Esophagus muscularis mucosa (tissue), 4 donors: ENCODE measurements around the gene AKAP10. TPM values are rescaled to one million over a fixed set of nuclear protein-coding genes. Genes with fewer than 3 reads are reported as not detected.
A peak's percentile ranks its signal among the peaks of the same experiment; 100 is the strongest.
"Not testable (repeated sequence)": the region's sequence is repeated elsewhere in the genome, so short reads cannot be mapped to it uniquely, and the experiment has no call there.

Experiments
- DNase-seq: peaks from one replicate; pipeline ENCODE4 v3.0.0-alpha.2; 2017; ENCODE audit errors: extremely low spot score
- H3K27ac ChIP-seq, 4 donors: fragments of 200-600 bp; sonication (generic); replicated peaks in 1 of 4; 1 replicate in 3 of 4; 2 replicates in 1 of 4; pipeline ENCODE4 v1.5.1; 2016 to 2019; ENCODE audit warnings: mild to moderate bottlenecking in 1 of 4
- H3K27me3 ChIP-seq, 4 donors: fragments of 200-600 bp; sonication (generic); one replicate each; pipeline versions ENCODE4 v1.5.1 to v1.6.0; 2016 to 2019
- H3K36me3 ChIP-seq, 4 donors: fragments of 200-600 bp; sonication (generic); one replicate each; pipeline ENCODE4 v1.5.1; 2016 to 2019
- H3K4me1 ChIP-seq, 4 donors: fragments of 200-600 bp; sonication (generic); one replicate each; pipeline ENCODE4 v1.5.1; 2016 to 2019
- H3K4me3 ChIP-seq, 4 donors: fragments of 200-600 bp; sonication (generic); 1 replicate in 2 of 4; 2 replicates in 2 of 4; pipeline ENCODE4 v1.5.1; 2016 to 2019; ENCODE audit warnings: mild to moderate bottlenecking in 4 of 4, moderate library complexity in 1 of 4
- H3K9me3 ChIP-seq, 4 donors: fragments of 200-600 bp; sonication (generic); 1 replicate in 3 of 4; 2 replicates in 1 of 4; pipeline ENCODE4 v1.5.1; 2016 to 2019
- CTCF ChIP-seq, 3 experiments: fragments of 200-600 bp in 2 of 3; fragments of 450-650 bp in 1 of 3; sonication (generic) in 2 of 3; IDR thresholded peaks; one replicate each; pipeline ENCODE4 v1.5.1; 2017 to 2019; ENCODE audit warnings: antibody characterized with exemption in 3 of 3, mild to moderate bottlenecking in 2 of 3, moderate library complexity in 1 of 3
- EP300 ChIP-seq: sonication (generic); formaldehyde crosslinking; IDR thresholded peaks from one replicate; pipeline ENCODE4 v1.6.1; 2017; ENCODE audit warnings: antibody characterized with exemption
- POLR2A ChIP-seq: fragments of 450-650 bp; IDR thresholded peaks from one replicate; pipeline ENCODE4 v1.6.1; 2017; ENCODE audit warnings: antibody characterized with exemption, moderate library complexity, mild to moderate bottlenecking, low read depth
- POLR2AphosphoS5 ChIP-seq, 2 donors: sonication (generic); formaldehyde crosslinking; IDR thresholded peaks; one replicate each; pipeline ENCODE4 v1.6.1; 2017; ENCODE audit warnings: antibody characterized with exemption in 2 of 2
- WGBS: methylation state at CpG from one replicate; pipeline ENCODE4 v1.1.5; 2018; 5-methylcytosine and 5-hydroxymethylcytosine counted together
- intact Hi-C: fragments of 100-400 bp; cut with DNase I; formaldehyde crosslinking; loops from one replicate; pipeline ENCODE4 v1.15.1; 2023
- small RNA-seq, 3 donors: library from RNA; depleted of rRNA; stranded (forward); fragments of <200 nt; gene quantifications; one replicate each; pipeline ENCODE3, GENCODE V24; 2016
- total RNA-seq, 4 donors: library from RNA; depleted of rRNA; stranded (reverse); fragments of >200 nt; gene quantifications; one replicate each; pipeline versions ENCODE4 v1.1.0 to v1.2.1, GENCODE V29; 2016

The AKAP10 gene
- total RNA-seq, 4 donors from 2014 or later: 19.5 to 27.2 (median 23.2) TPM

DNA sequence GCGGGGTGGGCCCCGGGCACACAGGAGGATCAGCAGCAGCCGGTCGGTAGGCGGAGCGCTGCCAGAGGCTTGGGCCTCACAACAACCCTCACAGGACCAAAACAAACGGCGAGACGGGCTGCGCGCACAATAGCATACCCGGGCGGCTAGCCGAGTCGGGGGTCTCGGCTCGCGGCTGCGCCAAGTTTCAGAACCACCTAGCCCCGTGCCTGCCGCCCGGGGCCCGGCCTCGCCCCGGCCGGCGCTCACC, 110.6 kb downstream of the AKAP10 start:
- peak overlapping the region; percentile 83 to 98 (median 94) for H3K4me3 ChIP-seq
- peak overlapping the region; percentile 86 to 92 (median 90) for H3K27ac ChIP-seq
- DNase-seq: no peak
- H3K4me1 ChIP-seq: peaks cover 17 to 27% (median 23%) of the 10 kb centered on the region in 4 donors
- H3K36me3 ChIP-seq: peaks cover 0 to 12% (median 5%) of the 10 kb centered on the region in 4 donors
- no peaks in the 10 kb centered on the region for H3K27me3 ChIP-seq
- WGBS: no CpG with 5 or more reads among the region's 27 CpGs
- H3K9me3 ChIP-seq: no peaks in the 10 kb centered on the region
- TF ChIP-seq EP300: no peak
- peak; percentile 33 to 56 for TF ChIP-seq POLR2AphosphoS5 (IDR thresholded peaks at IDR 0.05)
- TF ChIP-seq POLR2A: no peak
- TF ChIP-seq CTCF (IDR thresholded peaks at IDR 0.05): peak; percentile 15 to 37 (median 18)
- intact Hi-C loops: loop anchor here (5.0 kb wide), 1 partner anchor 35 kb away; no protein-coding TSS in a partner anchor

DNA sequence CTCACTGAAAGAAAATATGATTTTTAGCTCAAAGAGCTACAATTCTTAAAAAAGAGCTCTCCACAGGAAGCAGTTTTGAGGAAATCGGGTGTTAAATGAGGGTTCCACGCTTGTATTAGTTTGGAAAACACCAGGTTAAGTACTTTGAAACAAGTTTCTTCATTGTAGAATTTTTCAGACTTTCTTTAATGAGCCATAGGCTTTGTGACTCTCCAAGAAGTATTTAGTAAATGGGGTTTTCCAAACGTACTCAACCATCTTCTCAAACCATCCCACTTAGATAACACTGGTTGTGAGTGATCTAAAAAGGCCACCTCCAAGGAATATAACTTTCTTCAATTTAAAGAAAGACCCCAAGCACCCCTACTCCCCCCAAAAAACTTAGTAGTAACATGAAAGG, 112.6 kb downstream of the AKAP10 start:
- H3K36me3 ChIP-seq: peaks cover 0 to 28% (median 11%) of the 10 kb centered on the region in 4 donors
- no peak for TF ChIP-seq EP300
- TF ChIP-seq POLR2A: no peak
- TF ChIP-seq CTCF (IDR thresholded peaks at IDR 0.05): no peak
- no peak for TF ChIP-seq POLR2AphosphoS5 (IDR thresholded peaks at IDR 0.05)

GRCh38 chr17:19860647-19861177, 116.9 kb downstream of the AKAP10 start:
- H3K27ac ChIP-seq, H3K4me1 ChIP-seq, intact Hi-C loops, H3K27me3 ChIP-seq, DNase-seq, H3K4me3 ChIP-seq, H3K9me3 ChIP-seq: not testable (repeated sequence)
- peaks cover 0 to 51% (median 16%) of the 10 kb centered on the region in 4 donors for H3K36me3 ChIP-seq
- 89% methylated on average over 9 of the region's 9 CpGs for WGBS

More for the DNA sequence above, 112.6 kb downstream of the AKAP10 start:
- intact Hi-C loops: loop anchor here (5.0 kb wide), 1 partner anchor 37 kb away; no protein-coding TSS in a partner anchor
- WGBS: 92% methylated on average over 3 of the region's 3 CpGs
- DNase-seq: no peak
- H3K4me1 ChIP-seq: peaks cover 17 to 27% (median 23%) of the 10 kb centered on the region in 4 donors
- no peak overlapping the region for H3K4me3 ChIP-seq
- no peak overlapping the region for H3K27ac ChIP-seq
- no peaks in the 10 kb centered on the region for H3K9me3 ChIP-seq
- H3K27me3 ChIP-seq: no peaks in the 10 kb centered on the region

GRCh38 chr17:19857640-19858039, 120.0 kb downstream of the AKAP10 start:
- WGBS: 82% methylated on average over 2 of the region's 2 CpGs
- no peaks in the 10 kb centered on the region for H3K9me3 ChIP-seq
- intact Hi-C loops: no loop called here
- H3K4me1 ChIP-seq: no peaks in the 10 kb centered on the region
- H3K4me3 ChIP-seq: no peak overlapping the region
- DNase-seq: no peak
- peaks cover 0 to 58% (median 15%) of the 10 kb centered on the region in 4 donors for H3K36me3 ChIP-seq
- H3K27me3 ChIP-seq: no peaks in the 10 kb centered on the region
- TF ChIP-seq CTCF (IDR thresholded peaks at IDR 0.05) (no peak), EP300 (no peak), POLR2A (no peak), POLR2AphosphoS5 (IDR thresholded peaks at IDR 0.05) (no peak)
- no peak overlapping the region for H3K27ac ChIP-seq

Small RNA genes within 50 kb of the gene (small RNA-seq; reads per million reads assigned to genes)
- gene AC015726.2: 0 reads per million in 3 donors

Other genes with a start within 250 kb of the AKAP10 start
- gene ALDH3A1, start 229.5 kb downstream of the AKAP10 start, total RNA-seq: 1 to 10 TPM in 1 of 4 donors, under 1 TPM in 2, not detected in 1; 0.17 to 1.9 (median 0.42) TPM
- gene ULK2, start 109.9 kb downstream of the AKAP10 start, total RNA-seq: 10 to 100 TPM; 27.8 to 59.0 (median 43.1) TPM
- 10 to 100 TPM; 16.7 to 28.8 (median 24.7) TPM for gene SPECC1, start 31.5 kb upstream of the AKAP10 start, total RNA-seq